HG02885 (cell line): ENCODE data around the gene TAPBPL.
"Not testable (repeated sequence)": the region's sequence is repeated elsewhere in the genome, so short reads cannot be mapped to it uniquely, and the experiment has no call there.

ENCODE experiments used
- ATAC-seq: cut with Tn5 transposase; IDR thresholded peaks from one replicate; pipeline ENCODE4 v1.9.1; 2021; ENCODE audit warnings: mild to moderate bottlenecking; ENCODE audit not compliant: unreplicated experiment, poor library complexity

Gene TAPBPL

DNA sequence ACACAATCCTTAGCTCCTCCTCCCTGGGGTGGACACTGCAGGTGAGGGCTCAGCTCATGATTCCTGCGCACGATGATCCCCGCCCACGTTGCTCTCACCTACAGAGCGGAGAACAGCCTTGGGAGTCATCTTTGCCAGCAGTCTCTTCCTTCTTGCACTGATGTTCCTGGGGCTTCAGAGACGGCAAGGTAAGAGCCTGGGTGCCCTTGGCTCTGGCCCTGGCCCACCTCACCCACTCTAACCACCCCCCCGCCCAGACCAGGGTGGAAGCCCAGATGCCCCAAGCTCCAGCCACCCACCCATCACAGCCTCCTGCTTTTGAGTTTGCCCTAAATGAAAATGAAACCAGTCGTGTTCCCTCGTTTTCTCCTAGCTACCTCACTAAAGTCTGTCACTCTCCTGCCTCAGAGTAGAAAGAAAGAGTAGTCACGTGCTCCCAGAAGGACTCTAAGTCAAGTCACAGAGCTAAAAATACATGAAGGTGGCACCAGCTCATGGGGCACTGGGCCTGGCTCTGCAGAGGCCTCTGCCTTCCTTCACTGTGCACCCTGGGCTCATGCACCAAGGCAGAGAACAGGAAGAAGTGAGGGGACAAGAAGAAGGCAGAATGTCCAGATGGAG lies 9.0 kb downstream of the TAPBPL start:
- no peak for ATAC-seq

DNA sequence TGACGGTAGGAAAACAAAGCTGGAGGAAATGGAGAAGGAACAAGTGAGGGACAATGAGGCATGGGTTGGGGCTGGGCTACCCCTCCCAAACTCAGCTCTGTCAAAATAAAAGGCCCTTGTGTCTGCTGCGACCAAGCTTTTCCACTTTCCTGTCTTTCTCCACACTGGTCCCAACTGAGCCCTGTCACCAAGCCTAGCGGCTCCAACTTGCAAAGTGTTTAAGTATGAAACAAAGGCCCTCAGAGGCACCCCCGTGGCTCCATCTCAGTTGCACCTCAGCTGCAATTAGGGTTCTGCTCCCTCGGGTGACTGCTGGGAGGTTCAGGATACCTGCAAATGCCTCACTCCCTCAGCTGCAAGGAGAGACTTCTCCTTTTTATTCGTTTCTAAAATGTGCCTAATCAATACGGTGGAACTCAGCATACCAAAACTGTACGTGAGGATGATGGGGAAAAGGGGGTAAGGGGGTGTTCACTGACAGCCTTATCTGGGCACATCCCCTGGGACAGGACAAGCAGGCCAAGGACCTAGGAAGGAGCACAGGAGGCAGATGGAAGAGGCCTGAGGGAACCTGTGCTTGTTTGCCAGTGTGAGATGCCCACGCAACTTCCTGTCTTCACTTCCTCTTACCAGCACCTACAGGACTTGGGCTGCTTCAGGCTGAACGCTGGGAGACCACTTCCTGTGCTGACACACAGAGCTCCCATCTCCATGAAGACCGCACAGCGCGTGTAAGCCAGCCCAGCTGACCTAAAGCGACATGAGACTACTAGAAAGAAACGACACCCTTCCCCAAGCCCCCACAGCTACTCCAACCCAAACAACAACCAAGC lies 9.8 kb downstream of the TAPBPL start:
- ATAC-seq = peak; percentile 77

DNA sequence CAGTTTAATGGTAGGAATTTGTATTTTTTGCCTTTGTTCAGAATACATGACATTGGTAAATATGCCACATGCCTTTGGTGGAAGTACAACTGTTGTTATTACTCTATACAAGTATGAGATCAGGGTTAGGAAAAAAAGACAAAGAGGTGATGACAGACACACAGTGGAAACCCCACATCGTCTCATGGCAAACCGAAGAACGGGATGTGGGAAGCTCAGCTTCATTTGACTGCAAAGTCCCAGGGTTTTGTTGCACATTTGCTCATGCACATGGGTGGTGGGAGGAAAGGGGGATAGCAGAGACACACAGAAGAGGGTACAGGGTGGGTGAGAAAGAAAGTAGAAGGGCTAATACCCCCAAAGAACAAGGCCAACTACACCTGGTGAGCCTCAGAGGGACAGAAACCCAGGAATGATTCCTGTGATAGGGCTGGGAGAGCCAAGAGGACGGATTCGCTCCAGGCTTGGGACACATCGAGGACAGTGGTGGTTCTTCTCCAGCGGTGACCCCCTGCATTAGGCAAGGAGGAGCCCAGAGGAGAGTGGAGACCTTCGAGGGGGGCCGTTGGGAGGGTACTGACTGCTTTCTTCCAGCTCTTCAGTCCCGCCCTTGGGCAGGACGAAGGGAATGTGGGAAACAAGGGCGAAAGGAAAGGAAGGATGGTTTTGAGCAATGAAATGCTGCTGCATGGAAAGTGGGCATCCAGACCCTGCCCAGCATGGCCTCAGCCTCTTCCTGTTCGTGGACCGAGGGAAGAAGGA lies 10.6 kb downstream of the TAPBPL start:
- ATAC-seq = peak; percentile 3

DNA sequence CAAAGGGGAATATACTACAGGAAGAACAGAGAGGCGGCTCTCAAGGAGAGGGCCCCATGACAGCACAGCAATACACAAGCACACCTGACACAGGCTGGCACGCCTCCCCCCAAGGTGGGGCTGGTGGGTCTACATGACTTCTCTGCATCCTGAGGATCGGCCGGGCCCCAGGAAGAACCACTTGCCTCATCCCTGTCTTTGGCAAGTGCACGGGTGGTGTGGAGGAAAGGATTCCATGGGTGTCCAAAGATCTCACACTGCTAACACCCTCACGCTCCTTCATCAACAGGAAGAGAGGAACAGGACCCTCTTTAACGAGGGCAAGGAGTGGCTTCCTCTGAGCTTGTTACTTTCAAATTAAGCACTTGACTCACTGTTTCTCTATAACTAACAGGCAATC lies 11.4 kb downstream of the TAPBPL start:
- ATAC-seq = no peak

DNA sequence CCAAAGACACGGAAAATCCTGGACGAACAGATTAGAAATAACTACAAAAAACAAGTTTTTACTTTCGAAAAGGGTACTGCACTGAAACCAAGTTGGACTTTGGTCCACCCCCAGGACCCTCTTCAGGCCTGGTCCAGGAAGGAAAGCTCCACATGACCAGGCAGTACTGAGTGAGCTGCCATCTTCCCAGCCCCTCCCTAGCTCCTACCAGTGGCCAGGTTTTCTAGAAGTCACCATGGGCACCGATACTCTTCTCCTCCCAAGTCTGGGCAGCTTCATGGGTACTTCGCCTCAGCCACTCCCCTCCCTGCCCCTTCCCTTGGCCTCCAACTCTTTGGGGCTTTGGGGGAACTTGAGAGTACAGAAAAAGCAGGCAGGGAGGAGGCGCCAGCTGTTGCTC lies 12.0 kb downstream of the TAPBPL start:
- ATAC-seq = no peak

DNA sequence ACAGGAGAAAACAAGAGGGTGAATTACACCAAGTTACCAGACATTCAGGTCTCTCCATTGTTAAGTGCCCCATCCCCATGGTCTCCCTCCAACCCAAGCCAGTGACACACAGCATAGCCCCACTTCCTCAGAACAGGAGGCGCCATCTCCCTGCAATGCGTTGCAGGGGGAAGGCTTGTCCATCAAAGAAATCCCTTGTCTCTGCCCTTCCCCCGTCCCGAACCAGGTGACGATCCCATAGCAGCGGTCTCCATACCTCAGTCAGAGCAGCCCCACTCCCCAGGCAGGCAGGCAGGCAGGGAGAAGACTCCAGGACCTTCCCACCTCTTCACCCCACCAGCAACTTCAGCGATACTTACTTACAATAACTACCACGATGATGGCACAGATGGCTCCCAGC lies 12.7 kb downstream of the TAPBPL start:
- no peak for ATAC-seq

DNA sequence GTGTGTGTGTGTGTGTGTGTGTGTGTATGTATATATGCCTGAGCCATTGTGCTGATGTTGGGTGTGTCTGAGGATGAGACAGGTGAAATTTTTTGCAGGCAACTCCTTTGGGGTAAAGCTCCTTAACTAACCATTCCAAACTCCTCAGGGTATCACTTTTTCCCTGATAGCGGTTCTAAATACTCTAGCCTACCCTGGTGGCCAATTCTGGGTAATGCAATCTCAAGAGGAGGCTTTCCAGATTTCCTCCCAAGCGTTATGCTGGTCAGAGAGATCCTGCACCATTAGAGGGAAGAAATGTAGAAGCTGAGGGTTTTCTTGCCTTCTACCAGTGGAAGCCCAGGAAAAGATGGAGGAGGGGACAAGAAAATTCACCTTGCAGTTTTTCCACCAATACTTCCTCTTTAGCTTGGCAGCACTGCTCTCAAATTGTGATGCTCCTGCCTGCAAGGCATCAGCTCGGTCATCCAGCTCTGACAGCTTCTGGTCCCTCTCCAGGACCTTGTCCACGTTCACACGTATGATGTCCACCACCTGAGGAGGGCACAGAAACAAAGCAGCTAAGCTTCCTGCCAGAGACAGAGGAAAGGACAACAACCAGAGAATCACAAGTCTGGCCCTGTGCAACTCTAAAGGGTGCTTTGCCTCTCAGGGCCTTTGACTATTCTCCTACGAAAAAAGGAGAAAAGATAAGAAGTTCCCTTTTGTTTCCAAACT lies 13.8 kb downstream of the TAPBPL start:
- no peak for ATAC-seq

DNA sequence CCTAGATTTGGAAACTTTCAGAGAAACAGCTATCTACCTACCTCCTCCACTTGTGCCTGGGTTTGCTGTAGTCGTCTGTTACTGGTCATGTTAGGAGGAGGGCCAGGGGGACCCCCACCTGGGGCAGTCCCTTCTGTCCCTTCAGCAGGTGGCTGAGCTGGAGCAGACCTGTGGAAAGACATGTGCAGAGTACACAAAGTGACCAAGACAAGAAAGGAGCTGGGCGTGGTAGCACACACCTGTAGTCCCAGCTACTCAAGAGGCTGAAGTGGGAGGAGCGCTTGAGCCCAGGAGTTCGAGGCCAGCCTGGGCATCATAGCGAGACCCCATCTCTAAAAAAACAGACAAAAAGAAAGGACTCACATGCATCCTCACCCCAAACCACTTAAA lies 14.3 kb downstream of the TAPBPL start:
- ATAC-seq = no peak

DNA sequence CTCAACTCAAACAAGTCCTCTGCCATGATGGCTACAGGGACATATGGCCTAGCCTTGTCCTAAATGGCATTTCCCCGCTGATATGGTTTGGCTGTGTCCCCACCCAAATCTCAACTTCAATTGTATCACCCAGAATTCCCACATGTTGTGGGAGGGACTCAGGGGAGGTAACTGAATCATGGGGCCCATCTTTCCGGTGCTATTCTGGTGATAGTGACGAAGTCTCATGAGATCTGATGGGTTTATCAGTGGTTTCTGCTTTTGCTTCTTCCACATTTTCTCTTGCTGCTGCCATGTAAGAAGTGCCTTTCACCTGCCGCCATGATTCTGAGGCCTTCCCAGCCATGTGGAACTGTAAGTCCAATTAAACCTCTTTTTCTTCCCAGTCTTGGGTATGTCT lies 14.9 kb downstream of the TAPBPL start:
- ATAC-seq = not testable (repeated sequence)

DNA sequence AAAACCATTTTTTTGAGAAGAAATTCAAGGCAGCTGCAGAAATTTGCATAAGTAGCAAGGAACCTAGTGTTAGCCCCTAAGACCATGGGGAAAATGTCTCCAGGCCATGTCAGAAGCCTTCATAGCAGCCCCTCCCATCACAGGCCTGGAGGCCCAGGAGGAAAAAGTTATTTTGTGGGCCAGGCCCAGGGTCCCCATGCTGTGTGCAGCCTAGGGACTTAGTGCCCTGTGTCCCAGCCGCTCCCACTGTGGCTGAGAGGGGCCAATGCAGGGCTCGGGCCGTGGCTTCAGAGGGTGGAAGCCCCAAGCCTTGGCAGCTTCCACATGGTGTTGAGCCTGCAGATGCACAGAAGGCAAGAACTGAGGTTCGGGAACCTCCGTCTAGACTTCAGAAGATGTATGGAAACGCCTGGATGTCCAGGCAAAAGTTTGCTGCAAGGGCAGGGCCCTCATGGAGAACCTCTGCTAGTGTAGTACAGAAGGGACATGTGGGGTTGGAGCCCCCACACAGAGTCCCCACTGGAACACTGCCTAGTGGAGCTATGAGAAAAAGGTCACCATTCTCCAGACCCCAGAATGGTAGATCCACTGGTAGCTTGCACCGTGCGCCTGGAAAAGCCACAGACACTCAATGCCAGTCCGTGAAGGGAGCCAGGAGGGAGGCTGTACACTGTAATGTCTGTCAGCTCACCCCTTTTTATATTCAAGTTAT lies 15.9 kb downstream of the TAPBPL start:
- not testable (repeated sequence) for ATAC-seq

DNA sequence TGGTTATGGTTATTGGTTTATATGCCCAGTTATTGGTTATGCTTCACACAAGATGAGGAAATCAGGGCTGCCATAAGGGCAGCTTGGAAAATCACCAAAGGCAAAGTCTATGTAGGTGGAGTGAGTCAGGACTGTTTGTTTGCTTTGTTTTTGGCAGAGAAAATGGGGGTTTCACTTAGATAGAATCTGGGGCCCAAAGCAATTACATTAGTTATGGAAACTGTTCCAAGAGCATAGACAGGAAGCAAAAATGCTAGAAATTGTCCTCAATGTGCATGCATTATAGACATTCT lies 16.4 kb downstream of the TAPBPL start:
- ATAC-seq = no peak

DNA sequence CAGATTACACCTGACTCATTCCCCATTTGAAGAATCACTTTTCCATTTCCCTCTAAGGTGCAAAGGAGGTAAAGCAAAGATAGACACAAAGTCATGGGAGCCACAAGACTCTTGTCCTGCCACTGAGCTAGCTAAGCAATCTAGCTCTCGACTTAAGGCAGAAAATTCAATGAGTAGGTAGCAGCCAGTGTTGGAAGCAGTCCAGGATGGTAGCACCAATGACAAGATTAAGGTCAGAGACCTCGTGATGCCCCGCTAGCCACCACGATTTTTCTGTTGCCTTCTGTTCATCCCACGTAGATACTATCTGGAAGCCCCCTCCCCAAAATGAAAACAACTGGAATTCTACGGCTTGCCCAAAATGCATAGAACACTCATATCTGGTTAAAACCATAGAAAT lies 17.2 kb downstream of the TAPBPL start:
- no peak for ATAC-seq

DNA sequence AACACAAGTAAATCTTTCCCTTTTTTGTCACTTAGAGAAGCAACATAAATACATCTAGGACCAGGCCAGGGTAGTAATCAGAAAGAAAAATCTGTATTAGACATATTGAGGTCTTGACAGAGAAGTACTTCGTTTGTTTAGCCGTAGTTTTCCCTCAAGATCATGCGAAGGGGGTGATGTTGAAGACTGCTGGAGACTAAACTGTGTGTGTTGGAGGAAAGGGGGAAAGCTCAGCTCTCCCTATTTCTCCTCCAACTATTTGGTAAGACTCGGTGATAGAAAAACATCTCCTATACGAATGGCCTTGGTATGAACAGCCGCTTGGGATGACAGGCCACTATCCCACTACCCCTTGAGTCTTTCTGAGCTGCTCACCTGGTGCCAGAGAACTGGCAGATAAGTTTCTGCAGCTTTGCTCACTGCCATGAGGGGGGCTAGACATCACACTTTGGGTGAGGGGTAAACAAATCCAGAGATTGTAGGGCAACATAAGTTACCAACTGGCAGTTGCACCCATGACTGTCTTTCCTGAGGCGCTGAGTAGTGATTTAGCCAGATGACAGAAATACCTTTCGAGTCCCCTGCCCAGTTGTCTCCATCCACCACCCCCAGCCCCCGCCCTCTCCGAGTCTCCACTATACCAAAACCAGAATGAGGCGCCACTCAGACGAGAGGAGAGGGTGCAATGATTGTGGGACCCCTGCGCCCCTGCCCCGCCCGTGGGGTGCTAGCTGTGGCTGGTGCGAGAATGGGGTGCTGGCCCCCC lies 17.9 kb downstream of the TAPBPL start:
- no peak for ATAC-seq

DNA sequence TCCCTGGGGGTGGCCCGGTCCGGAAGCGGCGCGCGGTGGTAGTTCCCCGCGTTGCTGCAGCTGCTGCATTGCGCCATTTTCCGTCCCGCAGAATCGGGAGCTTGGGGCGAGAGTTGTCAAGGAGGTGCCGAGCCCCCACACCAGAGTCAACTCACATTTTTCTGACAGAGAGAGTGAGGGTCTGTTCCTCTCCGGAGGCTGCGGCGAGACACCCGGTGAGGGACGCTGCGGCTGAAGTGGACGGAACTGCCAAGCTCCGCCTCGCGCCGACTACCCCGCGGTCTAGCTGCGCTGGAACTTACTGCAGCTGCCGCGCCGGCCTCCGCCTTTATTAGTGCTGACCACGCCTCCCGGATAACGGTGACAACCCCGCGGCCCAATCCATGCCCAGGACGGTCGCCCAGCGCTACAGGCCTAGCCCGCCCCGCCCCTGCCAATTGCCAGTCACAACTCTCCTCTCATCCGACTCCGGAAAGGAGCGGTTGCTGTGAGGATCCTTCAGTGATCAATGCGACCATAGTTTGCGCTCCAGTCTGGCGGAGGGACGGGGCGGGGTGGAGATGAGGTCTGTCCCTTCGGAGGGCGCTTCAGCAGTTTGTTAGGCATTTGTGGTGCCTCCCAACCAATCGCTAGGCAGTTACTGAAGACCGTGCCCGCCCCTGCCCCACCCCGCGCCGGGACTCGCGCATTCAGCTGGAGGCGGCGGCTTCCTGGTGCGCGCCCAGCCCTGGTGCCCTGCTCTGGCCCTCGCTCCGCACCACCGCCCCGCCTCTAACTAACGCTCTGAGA lies 18.7 kb downstream of the TAPBPL start, which contains the start of gene VAMP1:
Gene VAMP1, minus strand, starts transcription at position 303 of the 789 bp plus-strand sequence. Its CDS starts 146 bp downstream, at position 157.
- ATAC-seq = peak; percentile 90

DNA sequence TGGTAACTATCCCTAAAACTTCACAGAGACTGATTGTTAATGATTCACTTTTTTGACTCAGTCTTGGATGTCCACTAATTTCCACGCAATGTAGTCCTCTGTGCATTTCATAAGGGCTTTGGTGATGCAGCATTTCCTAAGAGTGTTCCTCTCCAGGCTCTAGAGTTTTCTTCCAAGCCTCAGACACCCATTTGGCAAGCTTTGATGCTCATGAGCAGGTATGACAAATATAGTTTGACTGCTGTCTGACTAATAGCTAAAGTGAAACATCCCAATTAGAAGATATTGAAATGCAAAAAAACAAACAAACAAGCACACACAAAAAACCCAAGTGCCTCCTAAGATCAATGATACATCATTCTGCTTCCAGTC lies 20.1 kb downstream of the TAPBPL start:
- ATAC-seq = no peak

DNA sequence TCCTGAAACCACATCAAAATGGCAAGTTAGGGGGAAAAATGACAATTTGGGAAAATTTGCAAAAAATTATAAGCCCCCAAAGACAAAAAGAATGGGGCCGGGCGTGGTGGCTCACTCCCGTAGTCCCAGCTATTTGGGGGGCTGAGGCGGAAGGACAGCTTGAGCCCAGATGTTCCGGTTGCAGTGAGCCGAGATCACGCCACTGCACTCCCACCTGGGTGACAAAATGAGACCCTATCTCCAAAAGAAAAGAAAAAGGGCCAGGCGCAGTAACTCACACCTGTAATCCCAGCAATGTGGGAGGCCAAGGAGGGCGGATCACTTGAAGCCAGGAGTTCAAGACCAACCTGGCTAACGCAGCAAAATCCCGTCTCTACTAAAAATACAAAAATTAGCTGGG lies 20.6 kb downstream of the TAPBPL start:
- no peak for ATAC-seq

DNA sequence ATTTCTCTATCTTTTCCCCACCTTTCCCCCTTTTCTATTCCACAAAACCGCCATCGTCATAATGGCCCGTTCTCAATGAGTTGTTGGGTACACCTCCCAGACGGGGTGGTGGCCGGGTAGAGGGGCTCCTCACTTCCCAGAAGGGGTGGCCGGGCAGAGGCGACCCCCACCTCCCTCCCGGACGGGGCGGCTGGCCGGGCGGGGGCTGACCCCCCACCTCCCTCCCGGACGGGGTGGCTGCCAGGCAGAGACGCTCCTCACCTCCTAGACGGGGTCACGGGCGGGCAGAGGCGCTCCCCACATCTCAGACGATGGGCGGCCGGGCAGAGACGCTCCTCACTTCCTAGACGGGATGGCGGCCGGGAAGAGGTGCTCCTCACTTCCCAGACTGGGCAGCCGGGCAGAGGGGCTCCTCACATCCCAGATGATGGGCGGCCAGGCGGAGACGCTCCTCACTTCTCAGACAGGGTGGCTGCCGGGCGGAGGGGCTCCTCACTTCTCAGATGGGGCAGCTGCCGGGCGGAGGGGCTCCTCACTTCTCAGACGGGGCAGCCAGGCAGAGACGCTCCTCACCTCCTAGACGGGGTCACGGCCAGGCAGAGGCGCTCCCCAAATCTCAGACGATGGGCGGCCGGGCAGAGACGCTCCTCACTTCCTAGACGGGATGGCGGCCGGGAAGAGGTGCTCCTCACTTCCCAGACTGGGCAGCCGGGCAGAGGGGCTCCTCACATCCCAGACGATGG lies 23.6 kb downstream of the TAPBPL start:
- not testable (repeated sequence) for ATAC-seq

DNA sequence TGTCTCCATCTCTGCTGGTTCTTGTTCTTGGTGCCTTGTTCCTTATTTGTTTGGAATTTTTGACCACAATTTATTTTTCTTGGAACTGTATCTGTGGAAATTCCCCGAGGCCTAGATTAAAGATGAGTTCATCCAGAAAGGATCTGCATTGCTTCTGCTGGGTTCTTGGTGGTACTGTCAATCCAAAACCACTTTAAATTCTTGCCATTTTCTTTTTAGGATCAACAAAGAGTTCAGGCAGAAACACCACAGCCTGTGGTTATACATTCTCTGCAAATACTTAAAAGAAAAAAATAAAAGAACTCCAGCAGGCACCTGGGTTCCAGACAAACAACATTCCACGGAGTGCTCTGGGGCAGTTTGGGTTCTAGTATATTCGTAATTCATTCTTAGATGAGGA lies 24.6 kb downstream of the TAPBPL start:
- ATAC-seq = no peak
